Sigmoid colon (tissue), 7 donors: ENCODE results near the gene CTNND2. TPM values are rescaled to one million over a fixed set of nuclear protein-coding genes. Genes with fewer than 3 reads are reported as not detected.

ENCODE experiments used
- DNase-seq: peaks from one replicate; pipeline ENCODE4 v3.0.0-alpha.2; 2019
- H3K27ac ChIP-seq, 4 donors: fragments of 200-600 bp; sonication (generic); one replicate each; pipeline ENCODE4 v1.5.1; 2016 to 2019; ENCODE audit warnings: mild to moderate bottlenecking in 1 of 4
- H3K27me3 ChIP-seq, 3 donors: fragments of 200-600 bp; sonication (generic); one replicate each; pipeline ENCODE4 v1.5.1; 2019; ENCODE audit warnings: mild to moderate bottlenecking in 1 of 3
- H3K36me3 ChIP-seq, 4 donors: fragments of 200-600 bp; sonication (generic); one replicate each; pipeline ENCODE4 v1.5.1; 2016 to 2019
- H3K4me1 ChIP-seq, 4 donors: fragments of 200-600 bp; sonication (generic); one replicate each; pipeline ENCODE4 v1.5.1; 2017 to 2019
- H3K4me3 ChIP-seq, 4 donors: fragments of 200-600 bp; sonication (generic); one replicate each; pipeline ENCODE4 v1.5.1; 2017 to 2019; ENCODE audit warnings: mild to moderate bottlenecking in 2 of 4, moderate library complexity in 1 of 4
- H3K9me3 ChIP-seq, 4 donors: fragments of 200-600 bp in 3 of 4; sonication (generic) in 3 of 4; one replicate each; pipeline versions ENCODE4 v1.5.1 to v1.6.1; 2013 to 2019
- EP300 ChIP-seq, 4 donors: sonication (generic); formaldehyde crosslinking; IDR thresholded peaks; one replicate each; pipeline ENCODE4 v1.6.1; 2017; ENCODE audit warnings: antibody characterized with exemption in 4 of 4
- POLR2A ChIP-seq, 2 donors: fragments of 450-650 bp; IDR thresholded peaks; one replicate each; pipeline ENCODE4 v1.6.1; 2016; ENCODE audit warnings: antibody characterized with exemption in 2 of 2, mild to moderate bottlenecking in 2 of 2, moderate library complexity in 2 of 2
- POLR2AphosphoS5 ChIP-seq, 4 donors: sonication (generic); formaldehyde crosslinking; IDR thresholded peaks; one replicate each; pipeline ENCODE4 v1.6.1; 2017; ENCODE audit warnings: antibody characterized with exemption in 4 of 4
- WGBS, 2 donors: extraction: QIAGEN DNeasy Blood & Tissue Kit; methylation state at CpG; one replicate each; pipeline ENCODE4 v1.1.7; 2013; 5-methylcytosine and 5-hydroxymethylcytosine counted together
- intact Hi-C: fragments of 100-400 bp; cut with DNase I; formaldehyde crosslinking; loops from one replicate; pipeline ENCODE4 v1.15.1; 2023
- polyA plus RNA-seq, 3 donors: library from polyadenylated mRNA; stranded (reverse); fragments of 200-250 nt; gene quantifications; one replicate each; pipeline ENCODE4 v1.2.3, GENCODE V29; 2013
- total RNA-seq, 4 donors: library from RNA; depleted of rRNA; stranded (reverse); fragments of >200 nt; gene quantifications; one replicate each; pipeline ENCODE4 v1.1.0, GENCODE V29; 2016
- TF ChIP-seq, protein P1 (sequence below), 4 experiments: fragments of 450-650 bp in 3 of 4; fragments of 200-600 bp in 1 of 4; IDR thresholded peaks; one replicate each; pipeline ENCODE4 v1.5.1; 2016 to 2019; ENCODE audit warnings: antibody characterized with exemption in 4 of 4, mild to moderate bottlenecking in 3 of 4, moderate library complexity in 2 of 4
- donor health status: healthy with polysubstance abuse.
- donor health status: Bipolar disorder and iron deficiency.
- donor health status: healthy.

Gene CTNND2
- total and polyA plus RNA-seq, 7 donors = 0.36 to 2.5 (median 0.84) TPM; not detected in 1

DNA sequence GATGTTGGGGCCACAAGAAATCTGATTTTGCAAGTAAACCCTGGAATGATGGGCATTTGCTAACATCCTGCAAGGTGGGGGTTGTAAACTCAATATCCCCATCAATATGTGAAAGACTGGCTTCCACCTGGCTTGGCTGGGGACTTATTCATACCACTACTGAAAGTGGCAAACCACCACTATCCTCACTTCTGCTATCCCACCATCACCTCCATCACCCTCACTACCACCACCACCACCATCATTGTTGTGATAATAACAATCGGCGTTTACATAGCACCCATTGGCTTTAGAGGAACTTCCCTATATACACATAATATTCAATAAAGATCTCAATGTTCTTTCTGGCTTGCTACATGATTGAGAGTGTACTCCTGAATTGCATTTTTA lies 918.5 kb downstream of the CTNND2 start:
- intact Hi-C loops = no loop called here
- Histone ChIP-seq H3K36me3 (no peaks in the 10 kb centered on the region), H3K27me3 (peaks cover 0 to 17% (median 11%) of the 10 kb centered on the region in 3 donors), H3K4me3 (no peak overlapping the region), H3K27ac (no peak overlapping the region), H3K9me3 (no peaks in the 10 kb centered on the region), H3K4me1 (no peaks in the 10 kb centered on the region)
- TF ChIP-seq, protein P1, sequence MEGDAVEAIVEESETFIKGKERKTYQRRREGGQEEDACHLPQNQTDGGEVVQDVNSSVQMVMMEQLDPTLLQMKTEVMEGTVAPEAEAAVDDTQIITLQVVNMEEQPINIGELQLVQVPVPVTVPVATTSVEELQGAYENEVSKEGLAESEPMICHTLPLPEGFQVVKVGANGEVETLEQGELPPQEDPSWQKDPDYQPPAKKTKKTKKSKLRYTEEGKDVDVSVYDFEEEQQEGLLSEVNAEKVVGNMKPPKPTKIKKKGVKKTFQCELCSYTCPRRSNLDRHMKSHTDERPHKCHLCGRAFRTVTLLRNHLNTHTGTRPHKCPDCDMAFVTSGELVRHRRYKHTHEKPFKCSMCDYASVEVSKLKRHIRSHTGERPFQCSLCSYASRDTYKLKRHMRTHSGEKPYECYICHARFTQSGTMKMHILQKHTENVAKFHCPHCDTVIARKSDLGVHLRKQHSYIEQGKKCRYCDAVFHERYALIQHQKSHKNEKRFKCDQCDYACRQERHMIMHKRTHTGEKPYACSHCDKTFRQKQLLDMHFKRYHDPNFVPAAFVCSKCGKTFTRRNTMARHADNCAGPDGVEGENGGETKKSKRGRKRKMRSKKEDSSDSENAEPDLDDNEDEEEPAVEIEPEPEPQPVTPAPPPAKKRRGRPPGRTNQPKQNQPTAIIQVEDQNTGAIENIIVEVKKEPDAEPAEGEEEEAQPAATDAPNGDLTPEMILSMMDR (IDR thresholded peaks at IDR 0.05) = no peak
- WGBS, 2 donors = 90 to 91% methylated on average over 2 of the region's 2 CpGs
- no peak for DNase-seq

DNA sequence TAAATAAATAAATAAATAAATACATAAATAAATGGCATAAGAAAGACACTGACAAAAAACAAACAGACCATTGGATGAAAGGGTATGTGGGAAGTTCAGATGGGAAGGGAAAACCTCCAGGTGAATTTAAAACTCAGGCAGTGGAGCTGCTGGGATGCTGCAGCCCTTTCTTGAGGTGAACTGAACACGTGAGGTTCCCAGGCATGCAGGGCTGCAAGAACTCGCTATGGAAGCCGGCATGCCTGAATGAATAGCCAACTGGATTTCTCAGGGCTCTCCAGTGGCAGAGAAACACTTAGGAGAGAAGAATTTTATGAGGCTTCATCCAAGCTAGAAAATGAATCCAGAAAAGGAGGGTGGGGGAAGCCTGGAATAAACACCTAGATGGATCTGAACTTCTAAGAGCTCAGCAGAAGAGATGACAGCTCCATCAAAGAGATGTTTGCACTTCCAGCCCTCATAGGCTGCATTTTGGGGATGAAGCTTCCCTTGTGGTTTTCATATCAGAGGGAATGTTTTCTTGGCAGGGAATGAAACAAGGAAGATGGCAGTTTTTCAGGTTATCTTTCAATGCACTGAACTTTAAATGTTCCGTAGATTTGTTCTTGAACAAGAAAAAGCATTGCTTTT lies 919.0 kb downstream of the CTNND2 start:
- no peak overlapping the region for H3K27ac ChIP-seq
- peaks cover 0 to 17% (median 11%) of the 10 kb centered on the region in 3 donors for H3K27me3 ChIP-seq
- TF ChIP-seq POLR2AphosphoS5 (IDR thresholded peaks at IDR 0.05) (no peak), EP300 (IDR thresholded peaks at IDR 0.05) (no peak), POLR2A (IDR thresholded peaks at IDR 0.05) (no peak)
- TF ChIP-seq, protein P1 (IDR thresholded peaks at IDR 0.05) = no peak
- no peaks in the 10 kb centered on the region for H3K36me3 ChIP-seq
- intact Hi-C loops = no loop called here
- no peaks in the 10 kb centered on the region for H3K9me3 ChIP-seq
- no peaks in the 10 kb centered on the region for H3K4me1 ChIP-seq
- no peak for DNase-seq
- WGBS, 2 donors = 93 to 95% methylated on average over 4 of the region's 4 CpGs
- H3K4me3 ChIP-seq = no peak overlapping the region

DNA sequence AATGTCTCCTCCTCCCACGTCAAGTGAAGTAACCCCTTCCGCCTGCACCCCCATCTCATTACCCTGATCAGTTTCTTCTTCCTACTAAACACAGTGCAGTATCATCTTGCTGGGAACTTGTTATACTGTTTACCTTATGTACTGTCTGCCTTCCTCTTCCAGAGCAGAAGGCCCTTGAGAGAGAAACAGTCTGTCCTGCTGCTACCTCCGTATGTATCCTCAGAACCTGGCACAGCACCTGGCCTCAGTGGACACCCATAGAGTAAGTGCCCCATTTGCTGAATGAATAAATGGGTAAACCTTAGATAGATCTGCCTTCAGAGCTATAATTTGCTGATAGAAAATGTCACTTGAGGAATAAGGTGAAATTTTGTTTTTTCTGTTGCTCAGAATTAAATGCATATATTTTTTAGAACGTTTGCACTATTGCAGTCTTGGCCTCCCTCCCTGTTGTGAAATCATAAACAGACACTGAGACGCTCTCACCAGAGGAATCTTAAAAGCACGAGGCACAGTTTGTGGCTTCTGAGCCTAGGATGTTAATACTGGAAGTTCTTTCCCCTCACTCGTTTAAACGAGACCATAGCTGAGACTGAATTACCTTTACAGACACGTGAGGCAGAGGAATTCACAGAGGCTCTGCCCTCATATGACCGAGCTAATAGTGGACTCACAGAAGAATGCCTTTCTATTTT lies 920.1 kb downstream of the CTNND2 start:
- DNase-seq = no peak
- intact Hi-C loops = no loop called here
- no peaks in the 10 kb centered on the region for H3K9me3 ChIP-seq
- H3K4me1 ChIP-seq = no peaks in the 10 kb centered on the region
- no peak overlapping the region for H3K27ac ChIP-seq
- H3K4me3 ChIP-seq = no peak overlapping the region
- 78 to 80% methylated on average over 10 of the region's 10 CpGs for WGBS, 2 donors
- H3K36me3 ChIP-seq = no peaks in the 10 kb centered on the region
- TF ChIP-seq, protein P1 (IDR thresholded peaks at IDR 0.05) = no peak
- peaks cover 0 to 17% (median 11%) of the 10 kb centered on the region in 3 donors for H3K27me3 ChIP-seq

- no peaks in the 10 kb centered on the region for H3K9me3 ChIP-seq
- no peaks in the 10 kb centered on the region for H3K4me1 ChIP-seq
- H3K27me3 ChIP-seq = peaks cover 0 to 10% (median 5%) of the 10 kb centered on the region in 3 donors
- no peak overlapping the region for H3K27ac ChIP-seq
- no peak for DNase-seq
- no peaks in the 10 kb centered on the region for H3K36me3 ChIP-seq
- H3K4me3 ChIP-seq = no peak overlapping the region
- intact Hi-C loops = no loop called here
- TF ChIP-seq, protein P1 (IDR thresholded peaks at IDR 0.05) = no peak
- no peak for TF ChIP-seq POLR2A (IDR thresholded peaks at IDR 0.05)
- no peak for TF ChIP-seq POLR2AphosphoS5 (IDR thresholded peaks at IDR 0.05)
- no peak for TF ChIP-seq EP300 (IDR thresholded peaks at IDR 0.05)
- 15 to 64% methylated on average over 3 of the region's 3 CpGs for WGBS, 2 donors
Measured at GRCh38 chr5:10982626-10983025, 921.6 kb downstream of the CTNND2 start.
